Right lobe of liver (tissue), 4 donors: Measurements from ENCODE around the gene LECT2.

Source experiments
- POLR2A ChIP-seq: fragments of 450-650 bp; IDR thresholded peaks from one replicate; pipeline ENCODE4 v1.6.1; 2017; ENCODE audit warnings: antibody characterized with exemption, mild to moderate bottlenecking
- TF ChIP-seq, protein P1 (sequence below), 4 donors: fragments of 200-600 bp in 3 of 4; fragments of 450-650 bp in 1 of 4; IDR thresholded peaks; one replicate each; pipeline versions ENCODE4 v1.5.1 to v1.8.0; 2016 to 2022; ENCODE audit warnings: antibody characterized with exemption in 4 of 4, mild to moderate bottlenecking in 2 of 4
- donor health status: DM: no; HTN: no; CAD: no.
- donor health status: DM: no; HTN: no; CAD: no.
- donor health status: DM: no; HTN: yes; CAD: no.

DNA sequence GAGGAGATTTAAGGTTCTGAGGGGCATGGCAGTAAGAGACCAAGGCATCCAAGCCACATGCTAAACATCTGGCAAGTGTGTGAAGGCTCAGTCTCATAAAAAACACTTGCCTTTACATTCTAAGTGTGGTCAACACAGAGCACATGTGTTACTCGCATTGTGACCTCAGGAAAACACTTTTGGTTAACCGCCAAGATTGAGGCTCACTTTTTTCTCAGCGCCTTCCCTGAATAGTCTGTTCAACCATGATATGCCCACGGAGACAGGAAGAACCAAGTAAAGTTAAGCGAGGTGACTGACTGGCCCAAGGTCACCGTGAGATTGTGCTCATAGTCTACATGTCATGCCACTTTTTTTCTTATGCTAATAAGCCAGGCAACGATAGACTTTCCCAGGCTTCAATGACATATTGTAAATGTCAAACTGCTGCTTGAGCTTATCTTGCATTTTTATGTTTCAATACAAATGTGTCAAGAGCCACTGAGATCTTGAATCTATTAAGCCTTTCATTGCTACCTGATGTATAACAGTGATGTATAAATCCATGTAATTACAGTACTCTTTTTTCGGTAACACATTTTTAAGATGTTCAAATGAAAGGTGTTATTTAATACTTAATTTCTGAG is 38.0 kb downstream of the LECT2 start:
- TF ChIP-seq, protein P1, sequence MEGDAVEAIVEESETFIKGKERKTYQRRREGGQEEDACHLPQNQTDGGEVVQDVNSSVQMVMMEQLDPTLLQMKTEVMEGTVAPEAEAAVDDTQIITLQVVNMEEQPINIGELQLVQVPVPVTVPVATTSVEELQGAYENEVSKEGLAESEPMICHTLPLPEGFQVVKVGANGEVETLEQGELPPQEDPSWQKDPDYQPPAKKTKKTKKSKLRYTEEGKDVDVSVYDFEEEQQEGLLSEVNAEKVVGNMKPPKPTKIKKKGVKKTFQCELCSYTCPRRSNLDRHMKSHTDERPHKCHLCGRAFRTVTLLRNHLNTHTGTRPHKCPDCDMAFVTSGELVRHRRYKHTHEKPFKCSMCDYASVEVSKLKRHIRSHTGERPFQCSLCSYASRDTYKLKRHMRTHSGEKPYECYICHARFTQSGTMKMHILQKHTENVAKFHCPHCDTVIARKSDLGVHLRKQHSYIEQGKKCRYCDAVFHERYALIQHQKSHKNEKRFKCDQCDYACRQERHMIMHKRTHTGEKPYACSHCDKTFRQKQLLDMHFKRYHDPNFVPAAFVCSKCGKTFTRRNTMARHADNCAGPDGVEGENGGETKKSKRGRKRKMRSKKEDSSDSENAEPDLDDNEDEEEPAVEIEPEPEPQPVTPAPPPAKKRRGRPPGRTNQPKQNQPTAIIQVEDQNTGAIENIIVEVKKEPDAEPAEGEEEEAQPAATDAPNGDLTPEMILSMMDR (IDR thresholded peaks at IDR 0.05) = no peak
- TF ChIP-seq POLR2A = no peak
